Body of pancreas (tissue), 4 donors: Measurements from ENCODE around the gene CACNA1C.

Experiments
- POLR2A ChIP-seq, 3 donors: fragments of 450-650 bp; IDR thresholded peaks; one replicate each; pipeline ENCODE4 v1.6.1; 2016; ENCODE audit warnings: antibody characterized with exemption in 3 of 3, mild to moderate bottlenecking in 2 of 3
- TF ChIP-seq, protein P1 (sequence below), 7 experiments: fragments of 450-650 bp in 4 of 7; fragments of 200-600 bp in 3 of 7; sonication (generic) in 3 of 7; IDR thresholded peaks; one replicate each; pipeline ENCODE4 v1.5.1; 2016 to 2019; ENCODE audit warnings: antibody characterized with exemption in 7 of 7

DNA sequence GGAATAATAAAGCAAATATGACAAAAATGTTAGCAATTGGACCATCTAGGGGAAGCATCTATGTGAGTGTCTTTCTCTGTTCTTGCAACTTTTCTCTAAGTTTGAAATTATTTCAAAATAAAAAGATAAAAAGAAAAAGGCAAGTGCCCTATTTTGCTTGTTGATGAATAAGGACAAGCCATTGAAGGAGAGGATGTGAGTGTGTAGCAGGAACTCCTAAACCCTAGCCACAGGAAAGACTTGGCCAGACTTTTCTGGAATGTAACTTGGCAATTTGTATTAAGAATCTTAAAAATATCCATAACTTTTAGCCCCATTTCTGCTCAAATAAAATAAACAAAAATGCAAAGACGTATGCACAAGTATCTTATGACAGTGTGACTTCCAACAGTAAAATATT is 279.4 kb downstream of the CACNA1C start:
- TF ChIP-seq, protein P1, sequence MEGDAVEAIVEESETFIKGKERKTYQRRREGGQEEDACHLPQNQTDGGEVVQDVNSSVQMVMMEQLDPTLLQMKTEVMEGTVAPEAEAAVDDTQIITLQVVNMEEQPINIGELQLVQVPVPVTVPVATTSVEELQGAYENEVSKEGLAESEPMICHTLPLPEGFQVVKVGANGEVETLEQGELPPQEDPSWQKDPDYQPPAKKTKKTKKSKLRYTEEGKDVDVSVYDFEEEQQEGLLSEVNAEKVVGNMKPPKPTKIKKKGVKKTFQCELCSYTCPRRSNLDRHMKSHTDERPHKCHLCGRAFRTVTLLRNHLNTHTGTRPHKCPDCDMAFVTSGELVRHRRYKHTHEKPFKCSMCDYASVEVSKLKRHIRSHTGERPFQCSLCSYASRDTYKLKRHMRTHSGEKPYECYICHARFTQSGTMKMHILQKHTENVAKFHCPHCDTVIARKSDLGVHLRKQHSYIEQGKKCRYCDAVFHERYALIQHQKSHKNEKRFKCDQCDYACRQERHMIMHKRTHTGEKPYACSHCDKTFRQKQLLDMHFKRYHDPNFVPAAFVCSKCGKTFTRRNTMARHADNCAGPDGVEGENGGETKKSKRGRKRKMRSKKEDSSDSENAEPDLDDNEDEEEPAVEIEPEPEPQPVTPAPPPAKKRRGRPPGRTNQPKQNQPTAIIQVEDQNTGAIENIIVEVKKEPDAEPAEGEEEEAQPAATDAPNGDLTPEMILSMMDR (IDR thresholded peaks at IDR 0.05) = no peak
- no peak for TF ChIP-seq POLR2A (IDR thresholded peaks at IDR 0.05)
